Transverse colon (tissue), 4 donors: ENCODE measurements around the gene OR2V1.
"Not testable (repeated sequence)": the region's sequence is repeated elsewhere in the genome, so short reads cannot be mapped to it uniquely, and the experiment has no call there.

ENCODE experiments used
- CTCF ChIP-seq, 5 experiments: fragments of 200-600 bp in 3 of 5; fragments of 450-650 bp in 2 of 5; sonication (generic) in 3 of 5; IDR thresholded peaks; 1 replicate in 2 of 5; 2 replicates in 3 of 5; pipeline ENCODE4 v1.5.1; 2016 to 2017; ENCODE audit warnings: antibody characterized with exemption in 5 of 5, inconsistent platforms in 3 of 5, mild to moderate bottlenecking in 2 of 5, moderate library complexity in 1 of 5
- EP300 ChIP-seq: sonication (generic); formaldehyde crosslinking; IDR thresholded peaks from one replicate; pipeline ENCODE4 v1.6.1; 2017; ENCODE audit warnings: antibody characterized with exemption, low read depth
- POLR2A ChIP-seq: fragments of 450-650 bp; IDR thresholded peaks from one replicate; pipeline ENCODE4 v1.6.1; 2016; ENCODE audit warnings: antibody characterized with exemption, mild to moderate bottlenecking, moderate library complexity
- POLR2AphosphoS5 ChIP-seq, 3 donors: sonication (generic); formaldehyde crosslinking; IDR thresholded peaks; one replicate each; pipeline ENCODE4 v1.6.1; 2016; ENCODE audit warnings: antibody characterized with exemption in 3 of 3

- TF ChIP-seq CTCF (IDR thresholded peaks at IDR 0.05); POLR2A; EP300; POLR2AphosphoS5 (IDR thresholded peaks at IDR 0.05): not testable (repeated sequence)
Observed at GRCh38 chr5:181101030-181101641, 29.8 kb downstream of the OR2V1 start.
